H1 (cell line): ENCODE data around the gene POLR2J. TPM values are rescaled to one million over a fixed set of nuclear protein-coding genes. Genes with fewer than 3 reads are reported as not detected.
A peak's percentile ranks its signal among the peaks of the same experiment; 100 is the strongest.

Experiments
- CTCF ChIA-PET: fragments of 300-600 bp; sonication (Branson Sonifier 250); formaldehyde crosslinking; loops from one replicate; lab custom pipeline; 2021; ENCODE audit not compliant: partially characterized antibody; lab: Charles Lee
- POLR2A ChIA-PET: fragments of 300-600 bp; sonication (Branson Sonifier 250); formaldehyde crosslinking; loops from one replicate; lab custom pipeline; 2021; ENCODE audit warnings: inconsistent platforms; ENCODE audit not compliant: partially characterized antibody; lab: Charles Lee
- DNase-seq, 2 experiments: peaks; one replicate each; pipeline versions ENCODE4 v3.0.0 to v3.0.0-alpha.2; 2010 to 2022; ENCODE audit warnings: low spot score in 2 of 2, low read depth in 1 of 2, mixed read lengths in 1 of 2
- FAIRE-seq: peaks from 2 replicates; lab custom pipeline; 2011; peaks lifted over from hg19 to GRCh38; lab: Jason Lieb, UNC
- H2AFZ ChIP-seq: 2 replicates; pipeline ENCODE4 v1.8.1; 2012; ENCODE audit warnings: low read length, inconsistent platforms
- H2AK5ac ChIP-seq: 2 replicates; pipeline ENCODE4 v1.6.1; 2013; ENCODE audit warnings: low read depth, low read length
- H2BK120ac ChIP-seq: replicated peaks from 2 replicates; pipeline ENCODE3; 2013; ENCODE audit warnings: low read depth, low read length, inconsistent platforms
- H2BK12ac ChIP-seq: 2 replicates; pipeline ENCODE4 v1.6.1; 2013; ENCODE audit warnings: low read depth, low read length
- H2BK15ac ChIP-seq: 2 replicates; pipeline ENCODE4 v1.6.1; 2013; ENCODE audit warnings: low read length
- H2BK20ac ChIP-seq: 2 replicates; pipeline ENCODE4 v1.6.1; 2013; ENCODE audit warnings: low read length
- H2BK5ac ChIP-seq: 2 replicates; pipeline ENCODE4 v1.6.1; 2013; ENCODE audit warnings: low read depth, low read length
- H3K14ac ChIP-seq: 2 replicates; pipeline ENCODE4 v1.6.1; 2013; ENCODE audit warnings: inconsistent platforms; ENCODE audit not compliant: insufficient read length
- H3K18ac ChIP-seq: 2 replicates; pipeline ENCODE4 v1.6.1; 2013; ENCODE audit warnings: low read length; ENCODE audit errors: extremely low read depth
- H3K23ac ChIP-seq: 2 replicates; pipeline ENCODE4 v1.6.1; 2013; ENCODE audit warnings: inconsistent platforms; ENCODE audit not compliant: insufficient read length
- H3K23me2 ChIP-seq: 2 replicates; pipeline ENCODE4 v1.6.1; 2013; ENCODE audit warnings: low read depth, low read length
- H3K27ac ChIP-seq: 2 replicates; pipeline ENCODE4 v1.6.1; 2011; ENCODE audit warnings: low read depth, low read length, inconsistent platforms
- H3K27me3 ChIP-seq, 4 experiments: replicated peaks in 1 of 4; 1 replicate in 1 of 4; 2 replicates in 3 of 4; pipeline versions ENCODE4 v1.6.1 to v1.8.1; 2011 to 2013; ENCODE audit warnings: low read length in 3 of 4, mild to moderate bottlenecking in 3 of 4, inconsistent platforms in 2 of 4, mixed read lengths in 2 of 4, moderate library complexity in 1 of 4; ENCODE audit not compliant: control insufficient read depth in 3 of 4, insufficient read depth in 3 of 4; ENCODE audit errors: extremely low read depth in 1 of 4
- H3K36me3 ChIP-seq, 4 experiments: 2 replicates each; pipeline versions ENCODE4 v1.6.1 to v1.8.1; 2011 to 2013; ENCODE audit warnings: mild to moderate bottlenecking in 4 of 4, low read length in 3 of 4, moderate library complexity in 2 of 4, control low read depth in 1 of 4, inconsistent platforms in 1 of 4; ENCODE audit not compliant: insufficient read depth in 4 of 4, control insufficient read depth in 2 of 4
- H3K4ac ChIP-seq: replicated peaks from 2 replicates; pipeline ENCODE3; 2013; ENCODE audit warnings: low read length, low read depth, mixed read lengths, inconsistent platforms; ENCODE audit not compliant: insufficient read length
- H3K4me1 ChIP-seq, 4 experiments: replicated peaks in 1 of 4; 1 replicate in 1 of 4; 2 replicates in 3 of 4; pipeline versions ENCODE4 v1.6.1 to v1.8.1; 2011 to 2013; ENCODE audit warnings: low read length in 3 of 4, inconsistent platforms in 2 of 4, mixed read lengths in 1 of 4; ENCODE audit not compliant: insufficient read depth in 4 of 4, control insufficient read depth in 3 of 4
- H3K4me2 ChIP-seq, 2 experiments: 2 replicates each; pipeline versions ENCODE4 v1.6.1 to v1.8.1; 2011 to 2013; ENCODE audit warnings: low read depth in 2 of 2, low read length in 2 of 2, control low read depth in 1 of 2, inconsistent platforms in 1 of 2, mild to moderate bottlenecking in 1 of 2; ENCODE audit not compliant: insufficient read depth in 1 of 2
- H3K4me3 ChIP-seq, 4 experiments: fragments of 200-600, 300-600 bp in 1 of 4; sonication (generic), shearing (Covaris generic), sonication (Bioruptor Twin) in 1 of 4; 2 replicates each; pipeline versions ENCODE4 v1.5.1 to v1.8.1; 2011 to 2016; ENCODE audit warnings: low read length in 4 of 4, low read depth in 3 of 4, control low read depth in 2 of 4, inconsistent platforms in 2 of 4, mild to moderate bottlenecking in 2 of 4, mixed read lengths in 1 of 4, moderate library complexity in 1 of 4; ENCODE audit not compliant: insufficient read depth in 2 of 4; ENCODE audit errors: extremely low read depth in 1 of 4
- H3K56ac ChIP-seq: replicated peaks from 2 replicates; pipeline ENCODE3; 2013; ENCODE audit warnings: low read depth, mild to moderate bottlenecking, mixed read lengths, low read length, inconsistent platforms; ENCODE audit not compliant: insufficient read length
- H3K79me1 ChIP-seq: 2 replicates; pipeline ENCODE4 v1.6.1; 2013; ENCODE audit warnings: low read depth, low read length, control low read depth
- H3K79me2 ChIP-seq, 2 experiments: 2 replicates each; pipeline versions ENCODE4 v1.6.1 to v1.8.1; 2012 to 2013; ENCODE audit warnings: low read length in 2 of 2, mild to moderate bottlenecking in 2 of 2, inconsistent platforms in 1 of 2; ENCODE audit not compliant: insufficient read depth in 2 of 2, control insufficient read depth in 1 of 2
- H3K9ac ChIP-seq, 4 experiments: replicated peaks in 1 of 4; 1 replicate in 1 of 4; 2 replicates in 3 of 4; pipeline versions ENCODE4 v1.6.1 to v1.8.1; 2011 to 2013; ENCODE audit warnings: low read depth in 3 of 4, low read length in 3 of 4, control low read depth in 2 of 4, mild to moderate bottlenecking in 2 of 4, moderate library complexity in 2 of 4, inconsistent platforms in 1 of 4; ENCODE audit errors: extremely low read depth in 1 of 4
- H3K9me3 ChIP-seq, 2 experiments: 2 replicates each; pipeline versions ENCODE4 v1.6.1 to v1.8.1; 2012 to 2013; ENCODE audit warnings: mild to moderate bottlenecking in 2 of 2, moderate library complexity in 2 of 2, control low read depth in 1 of 2, inconsistent platforms in 1 of 2, low read depth in 1 of 2, low read length in 1 of 2, mixed read lengths in 1 of 2; ENCODE audit not compliant: insufficient read depth in 2 of 2
- H4K20me1 ChIP-seq, 2 experiments: replicated peaks in 1 of 2; 2 replicates each; pipeline versions ENCODE3 to v1.8.1; 2011 to 2013; ENCODE audit warnings: inconsistent platforms in 2 of 2, low read length in 2 of 2, mild to moderate bottlenecking in 1 of 2; ENCODE audit not compliant: insufficient read depth in 2 of 2, control insufficient read depth in 1 of 2
- H4K5ac ChIP-seq: 2 replicates; pipeline ENCODE4 v1.6.1; 2013; ENCODE audit warnings: low read length, low read depth, mixed read lengths, inconsistent platforms; ENCODE audit not compliant: insufficient read length
- H4K8ac ChIP-seq: 2 replicates; pipeline ENCODE4 v1.8.0; 2013; ENCODE audit warnings: mild to moderate bottlenecking, moderate library complexity, low read length, inconsistent platforms; ENCODE audit not compliant: insufficient read depth; ENCODE audit errors: extremely low read depth
- H4K91ac ChIP-seq: replicated peaks from 2 replicates; pipeline ENCODE3; 2013; ENCODE audit warnings: low read length, mixed read lengths, inconsistent platforms; ENCODE audit not compliant: insufficient read length
- BRCA1 ChIP-seq: IDR thresholded peaks from 2 replicates; pipeline ENCODE4 v1.6.1; 2012; ENCODE audit warnings: low read depth, low read length, improper control_type of control experiment
- CBX5 ChIP-seq: fragments of 300-800, 300-1000 bp; sonication (generic); IDR thresholded peaks from 2 replicates; pipeline ENCODE4 v1.7.1; 2016; ENCODE audit warnings: antibody characterized with exemption, low read length, low read depth
- CEBPB ChIP-seq: IDR thresholded peaks from 2 replicates; pipeline ENCODE4 v1.6.1; 2012; ENCODE audit warnings: low read depth, low read length
- EGR1 ChIP-seq: IDR thresholded peaks from 2 replicates; pipeline ENCODE4 v1.6.1; 2011; ENCODE audit warnings: low read depth, low read length, borderline replicate concordance
- HDAC2 ChIP-seq, 2 experiments: fragments of 300-600 bp in 1 of 2; sonication (generic) in 1 of 2; IDR thresholded peaks; 2 replicates each; pipeline ENCODE4 v1.6.1; 2011 to 2012; ENCODE audit warnings: low read depth in 2 of 2, low read length in 2 of 2, mild to moderate bottlenecking in 2 of 2, moderate library complexity in 2 of 2, borderline replicate concordance in 1 of 2, inconsistent platforms in 1 of 2
- WGBS, 2 experiments: shearing (Covaris generic) in 1 of 2; methylation state at CpG; one replicate each; pipeline versions ENCODE4 v1.1.6 to v1.1.7; 2013 to 2015; ENCODE audit warnings: low lambda C conversion rate in 2 of 2, mixed read lengths in 2 of 2, inconsistent platforms in 1 of 2, low coverage in 1 of 2, missing lambda C conversion rate in 1 of 2; ENCODE audit not compliant: insufficient replicate concordance in 2 of 2, insufficient coverage in 1 of 2, insufficient read length in 1 of 2; ENCODE audit errors: extremely low coverage in 1 of 2, missing lambda C conversion rate in 1 of 2; 5-methylcytosine and 5-hydroxymethylcytosine counted together
- polyA plus RNA-seq, 7 experiments: library from polyadenylated mRNA; depleted of rRNA in 3 of 7; stranded (reverse) in 5 of 7; unstranded in 2 of 7; fragments of >200 nt in 5 of 7; fragments of 200-250 nt in 2 of 7; gene quantifications; 1 replicate in 5 of 7; 2 replicates in 1 of 7; 4 replicates in 1 of 7; pipeline versions ENCODE4 v1.2.1 to v1.2.3, GENCODE V29; 2011 to 2013; ENCODE audit warnings: missing spikeins in 2 of 7, mixed read lengths in 2 of 7
- total RNA-seq: library from RNA; stranded (reverse); fragmentation: NEBNext Ultra II Directional; extraction: Animal tissue kit (Norgen Biotek cat#: 25700); gene quantifications from 2 replicates; pipeline ENCODE4 v1.2.1, GENCODE V29; 2021

Gene POLR2J
- total and polyA plus RNA-seq, 2 of the 8 experiments (the other 6 are each of a cell fraction or from before 2014, with no cell fraction given) = 54.1 to 113 TPM

GRCh38 chr7:102431617-102432298, 47.0 kb downstream of the POLR2J start:
- WGBS, 2 experiments = 83% methylated on average over 17 of the region's 17 CpGs; no CpG with 5 or more reads in 1 of the 2 experiments
- 0 out of 2 replicates have a peak overlapping the region, but pooled peaks have one; percentile 1 for H2BK5ac ChIP-seq
- H3K9ac ChIP-seq = no peak overlapping the region
- H2AFZ ChIP-seq = no peak overlapping the region
- no peaks in the 10 kb centered on the region for H3K27me3 ChIP-seq
- no peaks in the 10 kb centered on the region for H3K79me2 ChIP-seq
- no peak overlapping the region for H3K4me2 ChIP-seq
- no peak overlapping the region for H3K4me3 ChIP-seq
- no peak overlapping the region for H2BK12ac ChIP-seq
- H2BK120ac ChIP-seq = no peak overlapping the region
- no peak overlapping the region for H3K23ac ChIP-seq
- no peak for DNase-seq
- no peak overlapping the region for H3K18ac ChIP-seq
- ChIA-PET CTCF (interaction anchor here (0.6 to 1.4 kb wide), 5 partner anchors 18 to 1215 kb away, joined by 3 to 5 read pairs (median 4); no protein-coding TSS in a partner anchor), POLR2A (interaction anchor here (0.7 to 2.3 kb wide), 3 partner anchors 10 to 35 kb away, joined by 3 to 8 read pairs (median 3); partner anchors contain the start of gene PRKRIP1)
- no peak overlapping the region for H3K14ac ChIP-seq
- H4K20me1 ChIP-seq = peaks cover 0 to 3% of the 10 kb centered on the region in 2 experiments
- H4K5ac ChIP-seq = no peak overlapping the region
- H3K56ac ChIP-seq = no peak overlapping the region
- H2AK5ac ChIP-seq = 0 out of 2 replicates have a peak overlapping the region, but pooled peaks have one; percentile 20
- TF ChIP-seq HDAC2 (IDR thresholded peaks at IDR 0.05; ENCODE audit: borderline replicate concordance in 1 of 2, low read depth in 2 of 2, low read length in 2 of 2) (no peak), EGR1 (no peak), CBX5 (no peak), CEBPB (no peak), BRCA1 (no peak)
- no peak overlapping the region for H4K91ac ChIP-seq
- H3K4ac ChIP-seq = no peak overlapping the region
- peaks cover 0 to 8% (median 5%) of the 10 kb centered on the region in 4 experiments; a peak in 5 of 7 replicates for H3K4me1 ChIP-seq
- H3K36me3 ChIP-seq = peaks cover 0 to 3% (median 0%) of the 10 kb centered on the region in 4 experiments; a peak in 2 of 8 replicates
- no peaks in the 10 kb centered on the region for H3K79me1 ChIP-seq
- H2BK15ac ChIP-seq = no peak overlapping the region
- no peaks in the 10 kb centered on the region for H3K9me3 ChIP-seq
- no peak overlapping the region for H2BK20ac ChIP-seq
- H3K23me2 ChIP-seq = peaks cover 3% of the 10 kb centered on the region; the same call in 1 of the 2 replicates
- H4K8ac ChIP-seq = no peak overlapping the region
- FAIRE-seq = no peak
- no peak overlapping the region for H3K27ac ChIP-seq
